NCI-H2029 treated with DMSO at 0.1 percent for 48 hours (cell line): ENCODE results near the gene DHX16.
"Not testable (repeated sequence)": the region's sequence is repeated elsewhere in the genome, so short reads cannot be mapped to it uniquely, and the experiment has no call there.

ENCODE experiments used
- DNase-seq: peaks from one replicate; lab custom pipeline; 2025; lab: John Stamatoyannopoulos, UW

Gene DHX16

GRCh38 chr6:30672445-30673253 is at the start of gene DHX16:
TSS of gene DHX16 (minus strand) at chr6:30673006. CDS start at chr6:30672841, 165 bp downstream.
- DNase-seq, result peak; percentile 87

- not testable (repeated sequence) for DNase-seq
These were observed 49.1 kb upstream of the DHX16 start for GRCh38 chr6:30722025-30722279.

GRCh38 chr6:30721198-30722024 is 48.6 kb upstream of the DHX16 start:
- peak; percentile 71 for DNase-seq

GRCh38 chr6:30720738-30721197 is 48.0 kb upstream of the DHX16 start:
- DNase-seq, result peak; percentile 61

DNA sequence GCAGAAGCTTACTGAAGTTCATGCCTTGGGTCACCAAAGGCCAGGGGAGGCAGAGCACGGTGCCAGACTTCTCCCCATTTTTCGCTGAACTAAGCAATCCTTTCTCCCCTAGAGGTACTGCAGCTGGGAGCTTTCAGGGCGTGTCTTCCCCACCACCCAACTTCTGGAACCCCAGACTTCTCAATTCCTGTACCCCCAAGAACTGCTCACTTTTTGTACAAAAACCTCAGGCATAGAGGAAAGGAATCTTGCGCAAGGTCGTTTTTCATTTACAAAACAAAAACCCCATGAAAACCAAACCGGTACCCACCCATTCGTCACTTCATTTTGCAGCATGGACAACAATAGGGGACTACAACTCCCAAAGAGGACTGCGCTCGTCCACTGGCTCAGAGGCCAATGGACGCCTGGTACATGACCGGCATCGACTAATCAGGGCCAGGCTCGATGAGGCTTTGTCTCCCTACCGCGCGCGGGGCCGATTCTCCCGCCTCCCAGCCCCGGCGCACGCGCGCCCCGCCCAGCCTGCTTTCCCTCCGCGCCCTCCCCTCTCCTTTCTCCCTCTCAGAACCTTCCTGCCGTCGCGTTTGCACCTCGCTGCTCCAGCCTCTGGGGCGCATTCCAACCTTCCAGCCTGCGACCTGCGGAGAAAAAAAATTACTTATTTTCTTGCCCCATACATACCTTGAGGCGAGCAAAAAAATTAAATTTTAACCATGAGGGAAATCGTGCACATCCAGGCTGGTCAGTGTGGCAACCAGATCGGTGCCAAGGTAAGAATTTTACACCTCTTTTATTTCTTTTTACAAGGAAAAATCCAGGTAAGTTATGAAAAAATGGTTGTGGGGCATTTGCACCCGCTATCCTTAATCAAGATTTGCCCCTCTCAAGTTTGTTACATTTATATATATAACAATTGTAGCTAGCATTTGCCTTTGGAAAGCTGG is 47.3 kb upstream of the DHX16 start, which contains the start of gene TUBB:
TUBB (plus strand) TSS at position 562 of the 947 bp plus-strand sequence; CDS start at position 717, 155 bp downstream.
- peak; percentile 92 for DNase-seq

DNA sequence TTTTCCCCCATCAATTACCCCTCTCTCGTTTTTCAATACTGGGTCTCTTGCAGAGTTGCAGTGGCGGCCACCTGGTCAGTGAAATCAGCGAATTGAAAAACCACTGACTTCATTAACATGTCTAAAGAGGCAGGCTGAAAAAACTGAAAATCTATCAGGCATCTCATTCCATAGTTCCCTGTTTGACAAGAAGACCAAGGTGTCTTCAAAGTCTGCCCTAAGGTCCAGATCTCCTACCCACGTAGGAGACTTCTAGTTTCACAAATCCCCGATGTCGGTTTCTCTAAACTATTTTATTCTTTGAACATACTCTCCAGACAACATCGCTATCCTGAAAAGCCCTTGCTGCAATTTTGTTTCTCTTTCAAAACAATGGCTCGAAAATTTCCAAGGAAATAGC is 46.5 kb upstream of the DHX16 start:
- no peak for DNase-seq

GRCh38 chr6:30717845-30718720 is 45.3 kb upstream of the DHX16 start:
- not testable (repeated sequence) for DNase-seq

- DNase-seq, result peak; percentile 98
These were observed 44.5 kb upstream of the DHX16 start, which contains the start of gene MDC1 for GRCh38 chr6:30717129-30717844. TSS of gene MDC1 (minus strand) at chr6:30717281. CDS start at chr6:30715175, 2,106 bp downstream.

- no peak for DNase-seq
These were observed 44.0 kb upstream of the DHX16 start for GRCh38 chr6:30716879-30717128.

- DNase-seq, result no peak
These were observed 41.5 kb upstream of the DHX16 start for GRCh38 chr6:30714263-30714662.

DNA sequence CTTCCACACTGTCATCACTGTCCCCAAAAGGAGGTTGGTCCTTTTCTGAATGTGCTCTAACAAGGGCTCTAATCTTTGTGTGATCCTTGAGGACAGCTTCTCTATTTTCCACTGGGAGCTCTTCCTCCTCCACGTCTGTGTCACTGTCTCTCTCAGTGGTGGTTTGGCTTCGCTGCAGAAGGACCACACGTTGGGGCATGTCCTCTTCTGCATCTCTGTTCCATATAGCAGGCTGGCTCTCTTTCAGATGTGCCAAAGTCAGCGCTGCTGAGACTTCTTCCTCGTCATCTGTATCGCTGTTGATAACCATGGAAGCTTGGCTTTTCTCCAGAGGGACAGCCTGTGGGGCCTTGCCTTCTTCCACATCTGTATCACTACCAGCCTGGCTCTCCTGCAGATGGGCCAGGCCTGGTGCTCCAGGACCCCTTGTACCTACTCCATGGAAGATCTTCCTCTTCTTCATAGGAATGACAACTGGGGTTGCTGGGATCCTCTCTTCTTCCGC is 39.7 kb upstream of the DHX16 start:
- no peak for DNase-seq

DNA sequence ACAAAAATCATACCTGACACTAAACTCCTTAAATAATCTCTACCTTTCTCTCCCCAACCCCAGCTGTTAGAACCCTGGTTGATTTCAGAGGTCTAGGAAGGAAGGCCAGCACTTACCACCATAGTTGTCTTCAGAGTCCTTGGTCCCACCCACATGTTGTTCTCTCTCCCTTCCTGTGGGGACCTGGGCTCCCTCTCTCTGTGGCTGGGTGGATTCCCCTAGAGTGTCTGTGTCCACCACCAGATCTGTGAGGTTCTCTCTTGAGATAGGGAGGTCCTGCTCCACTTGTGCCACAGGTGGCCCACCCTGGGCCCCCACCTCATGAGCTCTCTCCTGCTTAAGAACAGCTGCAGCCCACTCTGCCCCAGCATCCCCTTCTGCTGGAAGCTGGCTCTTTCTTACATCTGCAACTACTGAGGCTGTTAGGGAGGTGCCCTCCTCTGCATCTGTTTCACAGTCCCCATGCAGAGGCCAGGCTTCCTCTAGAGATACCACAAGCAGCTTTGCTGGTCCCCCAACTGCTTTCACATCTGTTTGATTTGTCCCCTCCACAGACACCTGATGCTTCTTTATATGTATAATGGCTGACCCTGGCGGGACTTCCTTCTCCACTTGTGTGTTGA is 39.1 kb upstream of the DHX16 start:
- DNase-seq, result no peak

- DNase-seq, result no peak
These were observed 36.5 kb upstream of the DHX16 start for GRCh38 chr6:30709101-30709868.

DNA sequence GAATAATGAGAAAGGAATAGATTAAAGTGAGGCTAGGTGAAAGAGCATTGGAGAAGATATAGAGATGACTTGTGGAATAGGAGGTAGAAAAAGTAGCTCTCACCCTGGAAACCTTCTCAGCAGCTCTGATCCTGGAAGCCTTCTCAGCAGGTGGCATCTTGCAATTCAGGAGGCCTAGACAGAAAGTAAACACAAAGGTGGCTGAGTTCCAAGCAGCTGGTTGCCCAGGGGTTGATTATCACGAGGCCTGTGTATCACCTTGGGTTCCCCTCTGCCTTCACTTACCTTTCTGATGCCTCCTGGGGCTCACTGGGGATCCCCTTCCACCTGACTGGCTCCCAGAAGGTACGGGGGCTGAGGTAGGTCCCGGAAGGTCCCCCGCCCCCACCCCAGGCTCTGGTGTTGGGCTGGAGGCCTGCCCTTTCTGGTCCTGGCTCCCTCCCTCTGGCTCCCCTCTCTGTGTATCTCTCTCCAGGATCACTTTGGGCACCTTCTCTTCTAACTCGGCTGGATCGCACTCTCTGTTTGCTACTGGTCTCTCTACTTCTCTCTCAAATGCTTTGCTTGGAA is 34.6 kb upstream of the DHX16 start:
- DNase-seq, result peak; percentile 92

- DNase-seq, result no peak
These were observed 32.8 kb upstream of the DHX16 start for GRCh38 chr6:30705620-30706019.

DNA sequence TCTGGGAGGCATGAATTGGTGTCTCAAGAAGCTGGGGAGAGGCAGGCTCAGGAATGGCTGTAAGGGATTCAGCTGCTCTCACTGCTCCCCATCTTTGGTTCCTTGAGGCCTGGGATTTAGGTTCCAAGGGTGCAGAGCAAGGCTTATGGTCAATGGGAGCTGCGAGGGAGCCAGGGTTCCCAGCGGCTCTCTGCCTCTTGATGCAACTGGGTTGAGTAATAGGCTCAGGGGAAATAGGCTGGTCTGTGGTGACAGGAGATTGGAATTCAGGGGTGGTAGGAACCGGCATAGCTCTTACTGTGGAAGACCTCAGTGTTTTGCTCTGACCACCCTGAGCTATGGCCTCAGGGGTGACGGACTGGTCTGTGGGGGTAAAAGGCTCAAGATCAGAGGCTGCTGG is 31.0 kb upstream of the DHX16 start:
- no peak for DNase-seq

DNA sequence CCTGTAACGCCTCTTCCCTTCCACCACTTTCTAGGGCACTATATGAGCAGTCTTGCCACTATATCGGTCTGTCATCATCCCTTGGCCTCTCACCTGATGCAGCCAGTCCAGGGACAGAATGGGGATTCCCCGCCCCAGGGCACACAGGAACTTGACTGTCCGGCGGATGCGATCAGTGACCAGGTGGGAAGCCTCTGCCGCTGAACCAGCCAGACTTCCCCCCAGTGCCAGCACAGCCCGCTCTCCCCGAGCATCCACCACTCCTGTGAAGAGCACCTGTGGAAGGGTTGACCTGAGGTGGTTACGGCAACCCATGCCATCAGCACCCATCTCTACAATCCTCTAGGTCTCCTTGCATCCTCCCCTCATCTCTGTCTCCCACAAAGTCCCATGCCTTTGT is 30.2 kb upstream of the DHX16 start:
- no peak for DNase-seq

- DNase-seq, result no peak
These were observed 27.5 kb upstream of the DHX16 start for GRCh38 chr6:30700340-30700739.

DNA sequence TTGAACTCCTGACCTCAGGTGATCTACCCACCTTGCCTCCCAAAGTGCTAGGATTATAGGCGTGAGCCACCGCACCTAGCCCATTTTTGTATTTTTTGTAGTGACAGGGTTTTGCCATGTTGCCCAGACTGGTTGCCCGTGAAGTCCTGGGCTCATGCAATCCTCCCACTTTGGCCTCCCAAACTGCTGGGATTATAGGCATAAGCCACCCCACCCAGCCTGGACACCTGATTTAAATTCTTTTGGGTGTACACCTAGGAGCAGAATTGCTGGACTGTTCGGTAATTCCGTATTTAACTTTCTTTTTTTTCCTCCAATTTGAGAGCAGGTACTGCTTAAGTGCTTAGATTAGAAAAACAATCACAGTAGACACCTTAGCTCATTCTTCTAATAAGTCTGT is 23.6 kb upstream of the DHX16 start:
- no peak for DNase-seq
